Inflammatory macrophage treated with lipopolysaccharide for 4 hours (primary cell): ENCODE results near the gene GRB14.

Experiments
- DNase-seq: peaks from one replicate; pipeline ENCODE4 v3.0.0-alpha.2; 2020

The GRB14 gene

DNA sequence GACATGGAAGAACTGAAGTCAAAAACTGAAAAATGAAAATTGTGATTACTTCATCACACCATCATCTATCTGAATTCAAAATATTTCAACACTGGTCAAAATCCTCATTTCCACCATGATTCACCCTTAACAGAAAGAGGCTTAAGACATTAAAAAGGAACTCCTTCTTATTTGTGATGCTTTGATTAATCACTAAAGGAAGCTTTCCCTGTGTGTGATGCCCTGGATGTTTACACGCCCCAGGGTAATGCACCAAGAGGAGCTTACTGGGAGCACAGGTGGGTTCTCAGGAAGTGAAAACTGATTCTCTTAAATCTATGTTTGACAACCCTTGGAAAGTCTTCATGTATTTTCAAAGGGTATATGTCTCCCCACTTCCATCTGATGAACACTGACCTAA, 11.5 kb downstream of the GRB14 start:
- DNase-seq, result no peak

DNA sequence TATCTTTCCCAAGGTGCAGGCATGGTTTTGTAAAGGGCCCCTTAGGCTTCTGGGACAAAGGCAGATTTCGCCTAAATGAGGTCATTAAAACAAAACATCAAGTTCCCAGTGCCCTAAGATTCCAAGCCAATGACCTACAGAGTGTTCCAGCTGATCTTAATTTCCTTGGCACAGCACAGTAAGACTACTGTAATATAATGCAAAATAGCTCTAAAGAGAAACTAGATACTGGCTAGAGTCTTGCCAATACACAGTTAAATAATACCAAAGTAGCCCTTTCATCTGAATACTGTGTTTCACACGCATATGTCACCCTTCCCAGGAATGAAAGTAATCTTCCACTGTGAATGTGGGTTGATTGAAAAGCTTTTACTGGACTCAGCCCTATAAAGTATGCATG, 14.7 kb downstream of the GRB14 start:
- DNase-seq, result no peak

DNA sequence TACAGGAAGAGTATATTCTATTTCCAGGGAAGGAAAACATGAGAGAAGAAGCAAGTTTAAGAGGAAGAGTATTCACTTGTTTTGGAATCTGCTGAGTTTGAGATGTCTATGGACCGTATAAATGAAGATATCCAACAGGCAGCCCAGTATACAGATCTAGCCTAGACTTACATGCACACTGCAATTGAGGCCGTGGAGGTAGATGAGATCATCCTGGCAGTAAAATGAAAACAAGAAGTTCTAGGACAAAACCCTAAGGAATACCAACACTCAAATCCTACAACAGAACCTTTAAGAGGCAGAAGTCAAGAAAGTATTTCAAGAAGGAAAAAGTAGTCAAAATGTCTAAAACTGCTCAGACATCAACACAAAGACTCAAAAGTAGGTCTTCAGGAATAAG, 16.0 kb downstream of the GRB14 start:
- DNase-seq, result no peak

DNA sequence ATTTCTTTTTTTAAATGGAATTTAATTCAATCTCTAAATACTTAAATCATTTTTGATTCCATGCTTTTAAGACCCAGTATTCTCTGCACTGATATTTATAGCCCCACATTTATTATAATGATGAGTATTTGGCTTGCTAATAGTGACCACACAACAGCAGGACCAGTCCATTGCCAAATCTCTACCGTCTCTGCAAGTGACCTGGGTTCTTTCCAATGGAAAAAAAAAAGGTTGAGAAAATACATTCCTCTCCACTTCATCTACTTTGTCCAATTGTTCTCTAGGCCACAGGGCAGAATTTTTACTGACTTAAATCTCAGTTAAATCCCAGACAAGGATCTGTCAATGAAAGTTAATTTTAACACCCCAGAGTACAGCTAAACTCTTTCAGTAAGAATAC, 20.5 kb downstream of the GRB14 start:
- DNase-seq, result no peak

DNA sequence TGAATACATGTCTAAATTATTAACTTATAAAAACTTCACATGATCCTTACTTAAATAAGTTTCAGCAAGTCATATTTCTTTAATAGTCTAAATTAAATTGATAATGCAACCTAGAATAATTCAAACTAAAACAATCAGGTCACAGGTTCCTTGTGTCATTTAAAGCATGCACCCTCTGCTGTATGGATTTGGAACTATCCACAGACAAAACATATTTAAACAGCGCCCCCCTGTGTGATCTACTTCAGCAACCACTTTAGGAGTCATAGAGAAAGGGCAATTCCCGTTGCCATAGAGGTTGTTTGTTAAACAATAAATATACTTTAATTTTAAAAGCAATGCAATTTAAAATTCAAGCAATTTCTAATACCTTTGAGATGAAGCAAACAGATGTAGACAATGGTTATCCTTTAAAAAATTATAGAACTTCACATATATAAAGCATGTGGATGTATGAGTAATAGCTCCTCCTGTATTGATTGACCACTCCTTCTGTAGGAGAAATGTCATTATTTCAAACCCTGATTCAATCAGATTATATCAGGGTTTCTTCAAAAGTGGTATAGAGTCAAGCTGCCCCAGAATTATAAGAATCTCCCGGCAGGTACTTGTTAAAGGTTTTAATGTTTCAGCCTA, 21.2 kb downstream of the GRB14 start:
- DNase-seq, result peak; percentile 74

DNA sequence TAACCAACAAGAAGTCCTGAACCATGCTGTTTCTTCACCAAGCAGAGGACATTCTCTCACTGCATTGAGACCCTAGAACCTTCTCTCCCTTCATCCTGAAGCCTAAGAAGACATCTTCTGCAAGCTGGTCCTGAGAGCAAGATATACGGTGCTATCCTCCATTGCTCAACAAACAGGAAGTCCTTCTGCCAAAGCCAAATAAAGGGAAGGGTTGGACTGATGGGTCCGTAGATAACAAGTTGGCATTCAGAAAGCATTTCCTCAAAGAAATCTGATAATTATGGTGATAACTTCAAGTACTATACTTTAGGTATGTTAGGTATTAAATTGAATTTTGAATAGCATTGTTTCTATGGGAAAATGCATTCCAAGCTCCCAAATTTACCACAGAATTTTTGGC, 23.3 kb downstream of the GRB14 start:
- DNase-seq, result no peak

DNA sequence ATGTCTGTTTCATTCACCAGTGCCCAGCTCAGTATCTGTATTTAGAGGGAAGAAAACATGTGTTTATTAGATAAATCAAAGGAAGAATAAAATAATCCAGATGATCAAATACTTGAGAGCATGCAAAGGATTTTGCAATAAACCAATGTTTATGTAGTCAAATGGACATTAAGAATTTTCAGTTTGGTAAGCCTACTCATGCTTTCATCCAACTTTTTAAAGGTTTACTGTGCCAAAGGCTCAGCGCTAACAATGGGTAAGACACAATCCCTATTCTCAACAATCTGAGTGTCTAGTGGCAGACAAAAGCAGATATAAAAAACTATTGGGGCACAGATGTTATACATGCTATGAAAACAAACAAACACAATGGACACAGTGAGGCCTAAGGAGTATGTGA, 26.3 kb downstream of the GRB14 start:
- DNase-seq, result no peak

DNA sequence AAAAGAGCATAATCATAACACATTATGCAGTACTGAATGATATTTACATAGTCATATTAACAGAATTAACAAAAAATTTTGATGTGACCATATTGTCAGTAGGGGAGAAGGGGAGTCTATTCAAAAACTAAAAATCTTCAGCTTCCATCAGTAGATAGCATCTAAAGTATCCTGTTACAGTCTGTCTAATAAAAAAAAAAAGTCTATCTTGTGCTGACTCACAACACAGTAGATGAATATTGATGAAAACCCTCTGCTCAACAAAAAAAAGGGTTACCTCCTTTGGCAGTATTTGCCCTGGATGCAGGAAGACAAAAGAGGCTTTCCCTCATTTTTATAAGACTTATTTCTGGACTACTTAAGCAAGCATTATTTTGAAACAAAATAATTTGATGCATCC, 27.3 kb downstream of the GRB14 start:
- DNase-seq, result no peak

DNA sequence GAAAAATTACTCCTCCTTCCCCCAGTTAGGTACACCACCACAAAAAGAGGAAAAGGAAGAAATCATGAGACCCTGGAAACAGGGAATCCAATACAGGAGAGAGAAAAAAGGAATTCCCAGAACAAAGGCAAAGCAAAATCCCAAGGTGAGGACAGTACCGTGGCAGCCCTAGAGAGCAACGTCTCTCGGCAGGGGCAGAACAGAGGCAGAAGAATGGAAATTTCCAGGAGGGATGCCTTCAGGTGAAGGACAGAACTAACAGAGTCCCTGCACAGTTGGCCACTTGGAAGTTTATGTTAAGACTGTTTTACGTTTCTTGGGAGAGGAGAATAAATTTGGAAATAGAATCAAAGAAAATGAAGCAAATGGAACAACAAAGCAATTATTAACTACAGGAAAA, 27.7 kb downstream of the GRB14 start:
- no peak for DNase-seq

DNA sequence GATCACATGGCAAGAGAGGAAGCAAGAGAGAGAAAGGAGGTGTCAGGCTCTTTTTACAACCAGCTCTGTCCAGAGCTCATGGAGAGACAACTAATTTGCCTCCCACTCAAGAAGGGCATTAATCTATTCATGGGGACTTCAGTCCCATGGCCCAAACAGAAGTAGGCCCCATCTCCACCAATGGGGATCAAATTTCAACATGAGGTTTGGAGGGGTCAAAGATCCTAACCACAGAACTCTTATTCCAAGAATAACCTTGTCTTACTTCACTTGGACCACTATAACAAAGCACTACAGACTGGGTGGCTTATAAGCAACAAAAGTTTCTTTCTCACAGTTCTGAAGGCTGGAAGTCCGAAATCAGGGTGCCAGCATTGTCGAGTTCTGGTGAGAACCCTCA, 31.8 kb downstream of the GRB14 start:
- DNase-seq, result no peak

GRCh38 chr2:164581050-164581449, 40.2 kb downstream of the GRB14 start:
- DNase-seq, result no peak

- DNase-seq, result no peak
Observed at GRCh38 chr2:164574931-164575330, 46.4 kb downstream of the GRB14 start.

DNA sequence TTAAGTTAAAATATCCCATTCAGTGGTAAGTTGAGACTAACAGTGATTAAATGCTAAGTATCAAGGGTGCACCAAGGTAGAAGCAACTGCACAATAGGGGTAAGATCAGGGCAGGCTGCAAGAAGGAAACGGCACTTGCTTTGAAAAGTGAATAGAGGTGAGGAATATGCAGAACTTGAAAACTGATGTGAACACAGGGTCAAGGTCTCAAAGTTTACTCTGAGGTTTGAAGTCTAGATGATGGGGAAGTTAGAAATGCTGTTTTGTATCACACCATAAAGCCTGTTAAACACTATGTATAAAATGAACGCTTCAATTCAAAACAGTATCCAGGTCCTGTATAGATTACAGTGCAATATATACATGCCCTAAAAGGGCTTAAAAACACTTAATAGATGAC, 50.8 kb downstream of the GRB14 start:
- no peak for DNase-seq

GRCh38 chr2:164569378-164569777, 51.9 kb downstream of the GRB14 start:
- no peak for DNase-seq

DNA sequence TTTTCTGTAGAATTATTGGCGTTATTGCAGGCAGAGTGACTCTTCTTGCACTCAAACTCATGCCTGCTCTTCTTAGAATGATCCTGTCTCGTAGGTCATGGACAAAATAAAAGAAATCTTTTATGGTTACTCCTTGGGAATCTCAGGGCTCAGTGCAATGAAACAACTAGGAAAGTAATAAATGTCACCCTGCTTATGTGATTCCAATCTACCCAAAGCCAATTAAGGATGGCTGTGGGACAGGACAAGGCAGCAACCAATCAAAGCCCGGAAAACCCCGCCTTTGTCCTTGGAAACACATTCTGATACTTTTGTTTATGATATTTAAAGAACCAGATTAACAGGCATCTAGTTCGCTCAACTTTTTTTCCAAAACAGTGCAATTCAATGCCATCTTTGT, 53.0 kb downstream of the GRB14 start:
- DNase-seq, result no peak

GRCh38 chr2:164567335-164567989, 53.8 kb downstream of the GRB14 start:
- DNase-seq, result no peak

DNA sequence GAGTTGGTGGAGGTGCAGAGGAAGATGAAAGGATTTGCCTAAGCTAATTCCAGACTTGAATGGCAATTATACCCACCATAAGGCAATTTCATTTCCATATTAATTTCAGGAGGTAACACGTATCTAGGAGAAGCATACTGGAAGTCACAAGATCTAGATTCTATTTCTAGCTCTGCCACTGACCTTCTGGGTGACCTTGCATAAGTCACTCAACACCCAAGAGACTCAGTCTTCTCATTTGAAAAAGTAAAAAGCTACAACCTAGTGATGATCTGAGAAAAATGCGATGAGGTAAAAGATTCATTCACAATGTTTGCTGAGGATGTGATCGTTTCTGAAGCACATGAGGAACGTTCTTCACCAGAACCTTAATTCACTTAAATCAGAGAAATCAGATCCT, 55.9 kb downstream of the GRB14 start:
- no peak for DNase-seq

DNA sequence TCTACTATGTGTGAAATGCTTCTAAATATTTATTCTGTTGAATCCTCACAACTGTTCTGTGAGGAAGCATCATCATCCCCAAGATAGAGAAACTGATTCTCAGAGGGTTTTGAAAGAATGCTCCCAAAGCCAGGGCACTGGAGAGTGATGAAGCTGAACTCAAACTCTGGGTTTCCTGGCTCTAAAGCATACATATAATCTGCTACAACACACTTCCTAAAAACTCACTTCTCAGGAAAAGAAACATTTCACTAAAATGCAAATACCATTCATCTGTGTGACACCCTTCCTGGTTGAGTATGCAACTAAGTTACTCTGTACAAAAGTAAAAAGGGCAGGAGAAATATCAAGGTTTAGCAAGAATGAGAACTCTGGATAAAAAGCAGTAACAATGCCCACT, 58.6 kb downstream of the GRB14 start:
- no peak for DNase-seq

GRCh38 chr2:164561991-164562390, 59.3 kb downstream of the GRB14 start:
- DNase-seq, result no peak

- DNase-seq, result no peak
Observed at GRCh38 chr2:164561416-164561815, 59.9 kb downstream of the GRB14 start.

DNA sequence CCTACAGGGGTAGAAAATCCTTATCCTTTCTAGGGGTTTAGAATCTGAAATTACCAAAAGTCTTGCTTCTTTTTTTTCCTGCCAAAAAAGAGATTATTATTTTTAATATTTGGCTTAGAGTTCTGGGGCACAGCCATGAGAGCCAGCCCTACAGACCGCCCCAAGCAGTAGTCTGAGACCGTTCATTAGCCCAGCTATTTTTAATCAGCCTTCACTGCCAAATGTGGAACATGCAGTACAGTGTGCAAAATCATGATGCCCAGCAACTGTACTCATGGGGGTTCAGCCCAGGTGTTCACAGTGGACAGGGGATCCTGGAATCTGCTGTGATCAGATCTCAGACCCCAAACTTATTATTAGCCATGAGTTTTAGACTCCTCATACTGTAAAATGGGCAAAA, 60.4 kb downstream of the GRB14 start:
- DNase-seq, result no peak

DNA sequence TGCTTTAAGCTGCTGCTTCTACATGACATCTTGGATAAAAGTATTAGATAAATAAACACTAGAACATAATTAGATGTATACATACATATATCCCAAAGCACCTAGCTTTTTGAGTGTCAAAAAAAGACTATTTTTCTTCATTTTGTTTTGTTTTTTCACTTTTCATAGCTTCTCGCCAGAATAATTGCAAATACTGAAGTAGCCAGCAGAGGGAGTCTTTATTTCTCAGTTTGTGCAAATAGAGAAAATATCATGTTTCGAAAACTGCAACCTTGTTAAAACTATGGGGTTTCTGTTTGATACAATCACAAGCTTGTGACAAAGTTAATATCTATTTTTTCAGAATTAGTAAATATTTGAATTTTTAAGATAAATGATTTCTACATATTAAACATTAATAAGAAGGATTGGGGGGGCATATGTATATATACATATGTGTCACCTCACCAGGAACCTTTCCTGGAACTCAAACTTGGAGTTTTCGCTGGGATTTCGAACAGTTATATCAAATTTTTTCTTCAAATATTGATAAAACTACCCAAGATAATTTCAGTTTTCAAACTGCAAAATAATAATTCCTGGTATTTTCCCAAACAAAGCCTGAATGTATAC, 61.0 kb downstream of the GRB14 start:
- peak; percentile 38 for DNase-seq

DNA sequence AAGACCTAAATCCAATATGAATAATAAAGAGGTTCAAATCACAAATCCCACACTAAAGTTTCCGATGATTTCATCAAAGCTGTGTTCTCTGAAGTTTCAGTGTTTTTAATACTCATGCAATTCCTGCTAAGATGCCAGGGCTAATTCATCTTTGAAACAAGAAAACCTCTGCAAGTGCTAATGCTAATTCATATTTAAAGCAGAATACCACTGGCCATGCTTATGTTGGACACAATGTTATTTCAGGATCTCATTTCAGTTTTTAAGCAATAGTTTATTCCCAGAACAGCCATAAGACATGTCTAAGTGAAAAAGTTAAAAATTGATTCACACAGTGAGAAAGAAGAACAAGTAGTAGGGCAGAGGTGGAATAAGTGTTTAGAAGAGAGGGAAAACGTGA, 62.8 kb downstream of the GRB14 start:
- no peak for DNase-seq

- no peak for DNase-seq
Observed at GRCh38 chr2:164554487-164554886, 66.8 kb downstream of the GRB14 start.

DNA sequence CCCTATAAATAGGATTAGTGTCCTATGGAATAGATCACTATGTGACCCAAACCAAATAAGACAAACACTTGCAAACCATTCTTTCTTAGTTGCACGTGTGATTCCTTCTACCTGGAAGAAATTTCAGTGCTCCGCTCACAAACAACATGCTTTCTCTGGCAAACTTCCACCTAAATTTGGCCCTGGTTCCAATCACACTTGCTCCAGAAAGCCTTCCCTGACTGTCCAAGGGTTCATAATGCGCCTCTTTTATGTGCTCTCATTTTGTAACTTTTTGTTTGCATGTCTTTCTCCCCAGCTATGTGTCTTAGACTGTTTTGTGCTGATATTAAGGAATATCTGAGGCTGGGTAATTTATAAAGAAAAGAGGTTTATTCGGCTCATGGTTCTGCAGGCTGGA, 69.8 kb downstream of the GRB14 start:
- DNase-seq, result no peak
